Fibroblast of mammary gland (primary cell): Measurements from ENCODE around the gene ABHD2.
"Not testable (repeated sequence)": the region's sequence is repeated elsewhere in the genome, so short reads cannot be mapped to it uniquely, and the experiment has no call there.

Experiments
- DNase-seq: peaks from one replicate; pipeline ENCODE4 v3.0.0-alpha.2; 2010; ENCODE audit warnings: low read depth
- H3K4me3 ChIP-seq: 2 replicates; pipeline ENCODE4 v1.5.1; 2011; ENCODE audit warnings: low read depth, mild to moderate bottlenecking, low read length, moderate library complexity; ENCODE audit not compliant: control insufficient read depth
- TF ChIP-seq, protein P1 (sequence below): conservative IDR thresholded peaks from 2 replicates; pipeline ENCODE4 v1.5.1; 2011; ENCODE audit warnings: low read depth, low read length, inconsistent platforms; ENCODE audit not compliant: control insufficient read depth, insufficient read depth

ABHD2 gene

DNA sequence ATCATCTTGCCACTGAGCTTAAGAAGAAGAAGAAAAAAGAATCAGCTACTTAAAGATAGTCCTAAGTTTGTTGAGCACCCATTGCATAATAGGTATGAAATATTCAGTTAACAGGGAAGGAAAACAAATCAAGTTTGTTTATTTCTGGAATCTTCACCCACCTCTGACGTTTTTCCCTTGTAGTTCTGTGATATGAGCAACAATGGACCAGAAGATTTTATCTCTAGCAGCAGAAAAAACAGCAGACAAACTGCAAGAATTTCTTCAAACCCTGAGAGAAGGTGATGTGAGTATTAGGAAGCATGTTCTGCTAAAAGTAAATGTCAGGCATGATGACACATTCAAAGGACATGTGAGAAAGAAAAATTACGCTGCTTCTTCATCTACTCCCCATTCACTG, 159.2 kb downstream of the ABHD2 start:
- no peak for DNase-seq
- H3K4me3 ChIP-seq: no peak overlapping the region
- TF ChIP-seq, protein P1, sequence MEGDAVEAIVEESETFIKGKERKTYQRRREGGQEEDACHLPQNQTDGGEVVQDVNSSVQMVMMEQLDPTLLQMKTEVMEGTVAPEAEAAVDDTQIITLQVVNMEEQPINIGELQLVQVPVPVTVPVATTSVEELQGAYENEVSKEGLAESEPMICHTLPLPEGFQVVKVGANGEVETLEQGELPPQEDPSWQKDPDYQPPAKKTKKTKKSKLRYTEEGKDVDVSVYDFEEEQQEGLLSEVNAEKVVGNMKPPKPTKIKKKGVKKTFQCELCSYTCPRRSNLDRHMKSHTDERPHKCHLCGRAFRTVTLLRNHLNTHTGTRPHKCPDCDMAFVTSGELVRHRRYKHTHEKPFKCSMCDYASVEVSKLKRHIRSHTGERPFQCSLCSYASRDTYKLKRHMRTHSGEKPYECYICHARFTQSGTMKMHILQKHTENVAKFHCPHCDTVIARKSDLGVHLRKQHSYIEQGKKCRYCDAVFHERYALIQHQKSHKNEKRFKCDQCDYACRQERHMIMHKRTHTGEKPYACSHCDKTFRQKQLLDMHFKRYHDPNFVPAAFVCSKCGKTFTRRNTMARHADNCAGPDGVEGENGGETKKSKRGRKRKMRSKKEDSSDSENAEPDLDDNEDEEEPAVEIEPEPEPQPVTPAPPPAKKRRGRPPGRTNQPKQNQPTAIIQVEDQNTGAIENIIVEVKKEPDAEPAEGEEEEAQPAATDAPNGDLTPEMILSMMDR: no peak

DNA sequence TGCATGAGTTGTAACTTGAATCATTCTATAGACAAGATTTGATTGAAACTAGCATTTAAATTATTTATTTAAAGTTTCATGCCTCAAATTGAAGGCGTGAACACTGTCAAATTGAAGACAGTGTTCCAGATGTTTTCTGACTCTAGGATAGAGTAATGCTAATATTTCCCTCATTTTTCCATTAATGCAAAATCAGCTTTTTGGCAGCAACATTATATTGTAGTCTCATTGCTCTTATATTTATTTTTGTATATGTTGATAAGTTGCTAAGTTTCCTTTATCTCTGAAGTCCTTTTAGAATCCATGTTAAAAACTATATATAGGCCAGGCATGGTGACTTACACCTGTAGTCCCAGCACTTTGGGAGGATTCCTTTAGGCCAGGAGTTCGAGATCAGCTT, 160.3 kb downstream of the ABHD2 start:
- TF ChIP-seq, protein P1: no peak
- H3K4me3 ChIP-seq: no peak overlapping the region
- DNase-seq: no peak

DNA sequence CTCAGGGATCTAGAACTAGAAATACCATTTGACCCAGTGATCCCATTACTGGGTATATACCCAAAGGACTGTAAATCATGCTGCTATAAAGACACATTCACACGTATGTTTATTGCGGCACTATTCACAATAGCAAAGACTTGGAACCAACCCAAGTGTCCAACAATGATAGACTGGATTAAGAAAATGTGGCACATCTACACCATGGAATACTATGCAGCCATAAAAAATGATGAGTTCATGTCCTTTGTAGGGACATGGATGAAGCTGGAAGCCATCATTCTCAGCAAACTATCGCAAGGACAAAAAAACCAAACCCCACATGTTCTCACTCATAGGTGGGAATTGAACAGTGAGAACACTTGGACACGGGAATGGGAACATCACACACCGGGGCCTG, 161.9 kb downstream of the ABHD2 start:
- DNase-seq, H3K4me3 ChIP-seq: not testable (repeated sequence)
